A673 (cell line): Measurements from ENCODE around the gene LAMA5.

Experiments
- EZH2 ChIP-seq: fragments of 200-600 bp; sonication (generic); IDR thresholded peaks from 2 replicates; pipeline ENCODE4 v1.6.1; 2017; ENCODE audit warnings: borderline replicate concordance, low read depth, mild to moderate bottlenecking, mixed read lengths, antibody characterized with exemption, low read length; ENCODE audit not compliant: poor library complexity, severe bottlenecking
- TF ChIP-seq, protein P1 (sequence below): fragments of 300-800, 200-600 bp; sonication (generic); conservative IDR thresholded peaks from 2 replicates; pipeline ENCODE4 v1.5.1; 2017; ENCODE audit warnings: low read depth, mild to moderate bottlenecking, antibody characterized with exemption, low read length, moderate library complexity, mixed read lengths

DNA sequence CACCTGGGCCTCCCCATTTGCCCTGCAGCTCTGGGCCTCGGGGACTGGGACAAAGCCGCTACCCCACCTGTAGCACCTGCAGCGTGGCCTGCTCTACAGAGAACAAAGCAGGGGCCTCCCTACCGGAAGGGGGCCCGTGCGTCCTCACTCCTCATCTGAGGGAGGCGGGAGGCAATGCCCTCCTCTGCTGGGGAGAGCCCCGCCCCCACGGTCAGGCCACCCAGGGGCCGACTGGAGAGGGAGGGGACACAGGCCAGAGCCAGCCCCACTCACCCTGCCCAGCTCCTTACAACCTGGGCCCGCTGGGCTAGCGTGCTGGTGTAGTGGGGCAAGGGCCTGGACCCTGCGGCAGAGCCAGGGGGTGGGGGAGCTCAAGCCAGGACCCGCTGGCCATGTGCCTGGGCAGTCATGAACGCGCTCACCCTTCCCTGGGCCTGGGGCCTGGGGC lies 8.0 kb downstream of the LAMA5 start:
- TF ChIP-seq, protein P1, sequence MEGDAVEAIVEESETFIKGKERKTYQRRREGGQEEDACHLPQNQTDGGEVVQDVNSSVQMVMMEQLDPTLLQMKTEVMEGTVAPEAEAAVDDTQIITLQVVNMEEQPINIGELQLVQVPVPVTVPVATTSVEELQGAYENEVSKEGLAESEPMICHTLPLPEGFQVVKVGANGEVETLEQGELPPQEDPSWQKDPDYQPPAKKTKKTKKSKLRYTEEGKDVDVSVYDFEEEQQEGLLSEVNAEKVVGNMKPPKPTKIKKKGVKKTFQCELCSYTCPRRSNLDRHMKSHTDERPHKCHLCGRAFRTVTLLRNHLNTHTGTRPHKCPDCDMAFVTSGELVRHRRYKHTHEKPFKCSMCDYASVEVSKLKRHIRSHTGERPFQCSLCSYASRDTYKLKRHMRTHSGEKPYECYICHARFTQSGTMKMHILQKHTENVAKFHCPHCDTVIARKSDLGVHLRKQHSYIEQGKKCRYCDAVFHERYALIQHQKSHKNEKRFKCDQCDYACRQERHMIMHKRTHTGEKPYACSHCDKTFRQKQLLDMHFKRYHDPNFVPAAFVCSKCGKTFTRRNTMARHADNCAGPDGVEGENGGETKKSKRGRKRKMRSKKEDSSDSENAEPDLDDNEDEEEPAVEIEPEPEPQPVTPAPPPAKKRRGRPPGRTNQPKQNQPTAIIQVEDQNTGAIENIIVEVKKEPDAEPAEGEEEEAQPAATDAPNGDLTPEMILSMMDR: no peak
- no peak for TF ChIP-seq EZH2
